CD14-positive monocyte (primary cell): ENCODE measurements around the gene CTNNBL1. TPM values are rescaled to one million over a fixed set of nuclear protein-coding genes. Genes with fewer than 3 reads are reported as not detected.
A peak's percentile ranks its signal among the peaks of the same experiment; 100 is the strongest.
"Not testable (repeated sequence)": the region's sequence is repeated elsewhere in the genome, so short reads cannot be mapped to it uniquely, and the experiment has no call there.

Experiments used
- DNase-seq, 3 donors: peaks; one replicate each; pipeline ENCODE4 v3.0.0-alpha.2; 2011 to 2022
- H2AFZ ChIP-seq: 2 replicates; pipeline ENCODE4 v1.6.0; 2012; ENCODE audit warnings: mild to moderate bottlenecking, low read depth, low read length, inconsistent platforms; ENCODE audit not compliant: insufficient read depth, poor library complexity, severe bottlenecking
- H3K27ac ChIP-seq, 2 donors: 1 replicate in 1 of 2; 2 replicates in 1 of 2; pipeline ENCODE4 v1.5.1; 2012 to 2013; ENCODE audit warnings: low read length in 2 of 2, control low read depth in 1 of 2, inconsistent platforms in 1 of 2, low read depth in 1 of 2, mild to moderate bottlenecking in 1 of 2
- H3K27me3 ChIP-seq, 2 donors: one replicate each; pipeline versions ENCODE4 v1.6.0 to v1.6.1; 2011 to 2013; ENCODE audit warnings: low read length in 2 of 2; ENCODE audit not compliant: control insufficient read depth in 2 of 2, insufficient read depth in 2 of 2
- H3K36me3 ChIP-seq, 2 donors: replicated peaks in 1 of 2; 1 replicate in 1 of 2; 2 replicates in 1 of 2; pipeline versions ENCODE4 v1.5.1 to v1.6.1; 2012 to 2013; ENCODE audit warnings: low read length in 2 of 2, control low read depth in 1 of 2, inconsistent platforms in 1 of 2, mild to moderate bottlenecking in 1 of 2; ENCODE audit not compliant: insufficient read depth in 2 of 2, control insufficient read depth in 1 of 2
- H3K4me1 ChIP-seq, 2 donors: 1 replicate in 1 of 2; 2 replicates in 1 of 2; pipeline versions ENCODE4 v1.5.1 to v1.6.1; 2012 to 2013; ENCODE audit warnings: low read length in 2 of 2, control low read depth in 1 of 2, inconsistent platforms in 1 of 2, mild to moderate bottlenecking in 1 of 2, moderate library complexity in 1 of 2; ENCODE audit not compliant: insufficient read depth in 2 of 2, control insufficient read depth in 1 of 2
- H3K4me2 ChIP-seq: replicated peaks from 2 replicates; pipeline ENCODE3; 2012; ENCODE audit warnings: low read length, moderate library complexity, mild to moderate bottlenecking; ENCODE audit not compliant: poor library complexity, severe bottlenecking; ENCODE audit errors: extremely low read depth
- H3K4me3 ChIP-seq, 3 experiments: fragments of 200-600 bp in 1 of 3; sonication (generic) in 1 of 3; replicated peaks in 1 of 3; 1 replicate in 2 of 3; 2 replicates in 1 of 3; pipeline ENCODE4 v1.5.1; 2011 to 2013; ENCODE audit warnings: low read length in 3 of 3, mild to moderate bottlenecking in 3 of 3, control low read depth in 2 of 3, low read depth in 2 of 3, inconsistent platforms in 1 of 3, moderate library complexity in 1 of 3
- H3K79me2 ChIP-seq: 2 replicates; pipeline ENCODE4 v1.6.0; 2012; ENCODE audit warnings: mild to moderate bottlenecking, control low read depth, inconsistent platforms, low read length, moderate library complexity; ENCODE audit not compliant: insufficient read depth
- H3K9ac ChIP-seq: 2 replicates; pipeline ENCODE4 v1.6.0; 2017; ENCODE audit warnings: low read length, mild to moderate bottlenecking; ENCODE audit not compliant: insufficient read depth, poor library complexity, severe bottlenecking
- H3K9me3 ChIP-seq, 2 donors: replicated peaks in 1 of 2; 1 replicate in 1 of 2; 2 replicates in 1 of 2; pipeline versions ENCODE4 v1.5.1 to v1.6.1; 2012 to 2013; ENCODE audit warnings: low read length in 2 of 2, control low read depth in 1 of 2; ENCODE audit not compliant: control insufficient read depth in 1 of 2, insufficient read depth in 1 of 2
- H4K20me1 ChIP-seq: 2 replicates; pipeline ENCODE4 v1.6.0; 2012; ENCODE audit warnings: mild to moderate bottlenecking, low read length, control low read depth, moderate library complexity; ENCODE audit not compliant: insufficient read depth
- H3K27ac Mint-ChIP-seq, 7 donors: one replicate each; pipeline ENCODE4 v1.8.0; 2020; ENCODE audit warnings: mild to moderate bottlenecking in 7 of 7, mixed read lengths in 7 of 7, moderate library complexity in 6 of 7, inconsistent platforms in 2 of 7
- H3K27me3 Mint-ChIP-seq, 3 donors: one replicate each; pipeline ENCODE4 v1.8.0; 2021 to 2022; ENCODE audit warnings: low read depth in 3 of 3, mild to moderate bottlenecking in 3 of 3, mixed read lengths in 3 of 3, moderate library complexity in 3 of 3, inconsistent platforms in 1 of 3
- H3K36me3 Mint-ChIP-seq, 2 donors: one replicate each; pipeline ENCODE4 v1.8.0; 2020; ENCODE audit warnings: mixed read lengths in 2 of 2, inconsistent platforms in 1 of 2, mild to moderate bottlenecking in 1 of 2
- H3K4me1 Mint-ChIP-seq: one replicate; pipeline ENCODE4 v1.8.0; 2020; ENCODE audit warnings: mild to moderate bottlenecking, mixed read lengths
- H3K4me3 Mint-ChIP-seq, 2 donors: one replicate each; pipeline ENCODE4 v1.8.0; 2020; ENCODE audit warnings: mild to moderate bottlenecking in 2 of 2, mixed read lengths in 2 of 2, moderate library complexity in 1 of 2
- H3K9me3 Mint-ChIP-seq, 7 donors: one replicate each; pipeline ENCODE4 v1.8.0; 2020 to 2022; ENCODE audit warnings: mixed read lengths in 7 of 7, mild to moderate bottlenecking in 6 of 7, moderate library complexity in 6 of 7, inconsistent platforms in 2 of 7
- CTCF ChIP-seq: fragments of 200-600 bp; IDR thresholded peaks from one replicate; pipeline ENCODE4 v1.8.0; 2022; ENCODE audit warnings: antibody characterized with exemption, mild to moderate bottlenecking
- WGBS: methylation state at CpG from one replicate; pipeline ENCODE4 v1.1.5; 2013; ENCODE audit warnings: missing lambda C conversion rate; ENCODE audit not compliant: insufficient coverage; 5-methylcytosine and 5-hydroxymethylcytosine counted together
- intact Hi-C, 2 donors: fragments of 100-400 bp; cut with micrococcal nuclease; formaldehyde crosslinking; loops; one replicate each; pipeline versions ENCODE4 v1.15.0 to v1.15.1; 2023
- polyA plus RNA-seq, 3 donors: library from polyadenylated mRNA; depleted of rRNA in 1 of 3; unstranded in 2 of 3; stranded (reverse) in 1 of 3; fragments of 300-500 nt in 2 of 3; fragments of >200 nt in 1 of 3; fragmentation: Illumina TruSeq in 2 of 3; gene quantifications; 1 replicate in 2 of 3; 2 replicates in 1 of 3; pipeline ENCODE4 v1.2.3, GENCODE V29; 2012 to 2021

CTNNBL1 gene
- polyA plus RNA-seq, 3 donors: 35.5 to 83.2 (median 77.3) TPM

- H3K79me2 ChIP-seq: no peaks in the 10 kb centered on the region
- Mint-ChIP-seq H3K27me3 (peaks cover 0 to 14% (median 5%) of the 10 kb centered on the region in 3 donors), H3K36me3 (no peaks in the 10 kb centered on the region), H3K9me3 (peaks cover 2 to 20% (median 5%) of the 10 kb centered on the region in 7 donors), H3K4me1 (no peaks in the 10 kb centered on the region), H3K4me3 (no peak overlapping the region), H3K27ac (peak overlapping the region in 1 of 7 donors; percentile 19)
- H4K20me1 ChIP-seq: no peaks in the 10 kb centered on the region
- no peak overlapping the region for H3K4me3 ChIP-seq
- H3K36me3 ChIP-seq: no peaks in the 10 kb centered on the region
- no peaks in the 10 kb centered on the region for H3K9me3 ChIP-seq
- no peaks in the 10 kb centered on the region for H3K4me1 ChIP-seq
- H3K4me2 ChIP-seq: no peak overlapping the region
- H3K9ac ChIP-seq: no peak overlapping the region
- no peaks in the 10 kb centered on the region for H3K27me3 ChIP-seq
- intact Hi-C loops: no loop called here
- WGBS: 98% methylated on average over 5 of the region's 6 CpGs
- no peak for DNase-seq
- H2AFZ ChIP-seq: no peak overlapping the region
- TF ChIP-seq CTCF: no peak
- no peak overlapping the region for H3K27ac ChIP-seq
Measured at GRCh38 chr20:37661519-37661918, 32.3 kb upstream of the CTNNBL1 start.

GRCh38 chr20:37662308-37662707 lies 31.5 kb upstream of the CTNNBL1 start:
- peaks cover 2 to 20% (median 5%) of the 10 kb centered on the region in 7 donors for H3K9me3 Mint-ChIP-seq
- Histone ChIP-seq H3K36me3 (no peaks in the 10 kb centered on the region), H3K4me2 (no peak overlapping the region), H3K27ac (no peak overlapping the region), H3K79me2 (no peaks in the 10 kb centered on the region), H3K9me3 (no peaks in the 10 kb centered on the region), H2AFZ (no peak overlapping the region), H3K9ac (no peak overlapping the region), H3K4me3 (no peak overlapping the region), H3K27me3 (peaks cover 0 to 2% of the 10 kb centered on the region in 2 donors), H4K20me1 (no peaks in the 10 kb centered on the region), H3K4me1 (no peaks in the 10 kb centered on the region)
- 58% methylated on average over 2 of the region's 3 CpGs for WGBS
- intact Hi-C loops: no loop called here
- peaks cover 0 to 14% (median 3%) of the 10 kb centered on the region in 3 donors for H3K27me3 Mint-ChIP-seq
- no peaks in the 10 kb centered on the region for H3K36me3 Mint-ChIP-seq
- H3K4me1 Mint-ChIP-seq: no peaks in the 10 kb centered on the region
- no peak for TF ChIP-seq CTCF
- H3K4me3 Mint-ChIP-seq: no peak overlapping the region
- H3K27ac Mint-ChIP-seq: no peak overlapping the region
- no peak for DNase-seq

- H3K9me3 ChIP-seq, H4K20me1 ChIP-seq, H2AFZ ChIP-seq, H3K79me2 ChIP-seq, H3K4me3 ChIP-seq, DNase-seq, H3K4me1 Mint-ChIP-seq, H3K36me3 ChIP-seq, H3K27ac ChIP-seq, H3K9ac ChIP-seq, H3K36me3 Mint-ChIP-seq, H3K4me3 Mint-ChIP-seq, H3K4me2 ChIP-seq, H3K4me1 ChIP-seq, H3K27me3 ChIP-seq, intact Hi-C loops: not testable (repeated sequence)
- Mint-ChIP-seq H3K27ac (peak overlapping the region in 1 of 7 donors; percentile 4), H3K9me3 (peaks cover 2 to 20% (median 5%) of the 10 kb centered on the region in 7 donors), H3K27me3 (peaks cover 1 to 13% (median 10%) of the 10 kb centered on the region in 3 donors)
- WGBS: no CpG with 5 or more reads among the region's 4 CpGs
Measured at GRCh38 chr20:37664595-37664994, 29.2 kb upstream of the CTNNBL1 start.
